Neural cell (in vitro differentiated cells): ENCODE data around the gene ZDHHC9. TPM values are rescaled to one million over a fixed set of nuclear protein-coding genes. Genes with fewer than 3 reads are reported as not detected.

ENCODE experiments used
- H2AFZ ChIP-seq: fragments of 200-600, 300-800 bp; sonication (generic), shearing (Covaris generic); 2 replicates; pipeline ENCODE4 v1.6.0; 2014; ENCODE audit warnings: low read depth, mild to moderate bottlenecking, antibody characterized with exemption, low read length, moderate library complexity
- H3F3A ChIP-seq: fragments of 200-600 bp; shearing (Covaris generic); 2 replicates; pipeline ENCODE4 v1.6.1; 2016; ENCODE audit warnings: mild to moderate bottlenecking, moderate library complexity, mixed read lengths, antibody characterized with exemption, low read length; ENCODE audit not compliant: insufficient read depth, poor library complexity, severe bottlenecking
- H3K27ac ChIP-seq: fragments of 200-600, 300-800 bp; sonication (generic), shearing (Covaris generic); 2 replicates; pipeline ENCODE4 v1.5.1; 2014; ENCODE audit warnings: mild to moderate bottlenecking, low read length, moderate library complexity
- H3K27me3 ChIP-seq: fragments of 300-800, 200-600 bp; sonication (generic), shearing (Covaris generic); 2 replicates; pipeline ENCODE4 v1.6.0; 2014; ENCODE audit warnings: mild to moderate bottlenecking, low read depth, low read length, moderate library complexity; ENCODE audit not compliant: insufficient read depth
- H3K36me3 ChIP-seq: fragments of 300-800, 200-600 bp; sonication (generic), shearing (Covaris generic); 2 replicates; pipeline ENCODE4 v1.5.1; 2014; ENCODE audit warnings: mild to moderate bottlenecking, antibody characterized with exemption, low read length, moderate library complexity; ENCODE audit not compliant: insufficient read depth
- H3K4me2 ChIP-seq: fragments of 300-800, 200-600 bp; sonication (generic), shearing (Covaris generic); 2 replicates; pipeline ENCODE4 v1.6.0; 2014; ENCODE audit warnings: mild to moderate bottlenecking, low read length
- H3K4me3 ChIP-seq: fragments of 300-800, 200-600 bp; sonication (generic), shearing (Covaris generic); 2 replicates; pipeline ENCODE4 v1.5.1; 2014; ENCODE audit warnings: mild to moderate bottlenecking, low read length, moderate library complexity
- H3K79me2 ChIP-seq: fragments of 200-600 bp; shearing (Covaris generic); replicated peaks from 2 replicates; pipeline ENCODE4 v1.6.0; 2014; ENCODE audit warnings: mild to moderate bottlenecking, low read length, moderate library complexity; ENCODE audit not compliant: insufficient read depth
- H3K9ac ChIP-seq: fragments of 300-800, 200-600 bp; sonication (generic), shearing (Covaris generic); 2 replicates; pipeline ENCODE4 v1.6.1; 2016; ENCODE audit warnings: mild to moderate bottlenecking, low read length, mixed read lengths
- H3K9me2 ChIP-seq: fragments of 200-600 bp; shearing (Covaris generic); 2 replicates; pipeline ENCODE4 v1.6.1; 2016; ENCODE audit warnings: mild to moderate bottlenecking, low read length, mixed read lengths; ENCODE audit not compliant: insufficient read depth
- H3K9me3 ChIP-seq: fragments of 200-600, 300-800 bp; sonication (generic), shearing (Covaris generic); 2 replicates; pipeline ENCODE4 v1.6.1; 2016; ENCODE audit warnings: mild to moderate bottlenecking, mixed run types, low read length, moderate library complexity, mixed read lengths
- H4K20me1 ChIP-seq: fragments of 200-600 bp; shearing (Covaris generic); 2 replicates; pipeline ENCODE4 v1.6.1; 2016; ENCODE audit warnings: mild to moderate bottlenecking, mixed run types; ENCODE audit not compliant: insufficient read depth
- EP300 ChIP-seq: fragments of 450-650 bp; conservative IDR thresholded peaks from 2 replicates; pipeline ENCODE4 v1.6.1; 2014; ENCODE audit warnings: antibody characterized with exemption, mild to moderate bottlenecking, moderate library complexity; ENCODE audit not compliant: poor library complexity, severe bottlenecking
- EZH2 ChIP-seq: fragments of 200-600, 300-800 bp; shearing (Covaris generic), sonication (generic); IDR thresholded peaks from 2 replicates; pipeline ENCODE4 v1.6.1; 2014; ENCODE audit warnings: antibody characterized with exemption, low read length, borderline replicate concordance, mild to moderate bottlenecking; ENCODE audit not compliant: insufficient read depth, poor library complexity, severe bottlenecking
- MXI1 ChIP-seq: fragments of 450-650 bp; conservative IDR thresholded peaks from 2 replicates; pipeline ENCODE4 v1.6.1; 2014; ENCODE audit warnings: antibody characterized with exemption, mild to moderate bottlenecking; ENCODE audit not compliant: poor library complexity, severe bottlenecking
- POLR2AphosphoS5 ChIP-seq: IDR thresholded peaks from 2 replicates; pipeline ENCODE4 v1.6.1; 2012
- RAD21 ChIP-seq: fragments of 450-650 bp; conservative IDR thresholded peaks from 2 replicates; pipeline ENCODE4 v1.6.1; 2014; ENCODE audit warnings: antibody characterized with exemption, mild to moderate bottlenecking, moderate library complexity
- SMC3 ChIP-seq: fragments of 450-650 bp; conservative IDR thresholded peaks from 2 replicates; pipeline ENCODE4 v1.6.1; 2014; ENCODE audit warnings: antibody characterized with exemption, mild to moderate bottlenecking, moderate library complexity; ENCODE audit not compliant: poor library complexity
- TAF1 ChIP-seq: IDR thresholded peaks from 2 replicates; pipeline ENCODE4 v1.6.1; 2012; ENCODE audit warnings: low read depth
- polyA plus RNA-seq: library from polyadenylated mRNA; depleted of rRNA; stranded (reverse); fragments of >200 nt; gene quantifications from 2 replicates; pipeline ENCODE4 v1.2.3, GENCODE V29; 2014
- TF ChIP-seq, protein P1 (sequence below): fragments of 450-650 bp; IDR thresholded peaks from 2 replicates; pipeline ENCODE4 v1.5.1; 2014; ENCODE audit warnings: antibody characterized with exemption, mild to moderate bottlenecking, moderate library complexity; ENCODE audit not compliant: poor library complexity, severe bottlenecking
- TF ChIP-seq, protein P2 (sequence below): IDR thresholded peaks from 2 replicates; pipeline ENCODE4 v1.6.1; 2012; ENCODE audit warnings: borderline replicate concordance

ZDHHC9 gene
- polyA plus RNA-seq, 1 donor from 2014 or later = 24.9 TPM

DNA sequence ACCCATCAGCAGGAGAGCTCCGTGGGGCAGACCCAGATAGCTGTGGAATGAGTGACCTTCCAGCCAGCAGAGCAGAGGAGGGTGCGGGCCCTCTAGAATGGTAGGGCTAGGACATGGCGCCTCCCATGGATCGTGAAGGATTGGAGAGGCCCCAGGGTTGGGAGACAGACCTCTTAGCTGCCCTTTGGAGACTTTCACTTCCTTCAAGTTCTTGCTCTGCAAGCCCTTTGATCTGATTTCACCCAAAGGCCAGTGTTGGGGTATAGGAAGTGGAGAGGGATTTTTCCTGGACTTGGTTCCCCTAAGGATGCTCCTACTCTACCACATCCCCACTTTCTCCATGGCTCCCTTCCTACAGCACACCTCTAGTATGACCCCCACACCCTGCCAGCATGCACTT lies 61.0 kb downstream of the ZDHHC9 start:
- Histone ChIP-seq H3K4me3 (no peak overlapping the region), H3K36me3 (no peaks in the 10 kb centered on the region), H3K4me2 (no peak overlapping the region), H4K20me1 (no peaks in the 10 kb centered on the region), H3K27ac (no peak overlapping the region), H3K9me3 (no peaks in the 10 kb centered on the region), H3K9me2 (no peaks in the 10 kb centered on the region), H3K79me2 (no peaks in the 10 kb centered on the region), H2AFZ (no peak overlapping the region), H3F3A (no peaks in the 10 kb centered on the region), H3K27me3 (no peaks in the 10 kb centered on the region), H3K9ac (no peak overlapping the region)
- TF ChIP-seq EZH2 (no peak), RAD21 (no peak), TAF1 (no peak), SMC3 (no peak), EP300 (no peak), POLR2AphosphoS5 (no peak), MXI1 (no peak)
- TF ChIP-seq, protein P1, sequence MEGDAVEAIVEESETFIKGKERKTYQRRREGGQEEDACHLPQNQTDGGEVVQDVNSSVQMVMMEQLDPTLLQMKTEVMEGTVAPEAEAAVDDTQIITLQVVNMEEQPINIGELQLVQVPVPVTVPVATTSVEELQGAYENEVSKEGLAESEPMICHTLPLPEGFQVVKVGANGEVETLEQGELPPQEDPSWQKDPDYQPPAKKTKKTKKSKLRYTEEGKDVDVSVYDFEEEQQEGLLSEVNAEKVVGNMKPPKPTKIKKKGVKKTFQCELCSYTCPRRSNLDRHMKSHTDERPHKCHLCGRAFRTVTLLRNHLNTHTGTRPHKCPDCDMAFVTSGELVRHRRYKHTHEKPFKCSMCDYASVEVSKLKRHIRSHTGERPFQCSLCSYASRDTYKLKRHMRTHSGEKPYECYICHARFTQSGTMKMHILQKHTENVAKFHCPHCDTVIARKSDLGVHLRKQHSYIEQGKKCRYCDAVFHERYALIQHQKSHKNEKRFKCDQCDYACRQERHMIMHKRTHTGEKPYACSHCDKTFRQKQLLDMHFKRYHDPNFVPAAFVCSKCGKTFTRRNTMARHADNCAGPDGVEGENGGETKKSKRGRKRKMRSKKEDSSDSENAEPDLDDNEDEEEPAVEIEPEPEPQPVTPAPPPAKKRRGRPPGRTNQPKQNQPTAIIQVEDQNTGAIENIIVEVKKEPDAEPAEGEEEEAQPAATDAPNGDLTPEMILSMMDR = no peak
- TF ChIP-seq, protein P2, sequence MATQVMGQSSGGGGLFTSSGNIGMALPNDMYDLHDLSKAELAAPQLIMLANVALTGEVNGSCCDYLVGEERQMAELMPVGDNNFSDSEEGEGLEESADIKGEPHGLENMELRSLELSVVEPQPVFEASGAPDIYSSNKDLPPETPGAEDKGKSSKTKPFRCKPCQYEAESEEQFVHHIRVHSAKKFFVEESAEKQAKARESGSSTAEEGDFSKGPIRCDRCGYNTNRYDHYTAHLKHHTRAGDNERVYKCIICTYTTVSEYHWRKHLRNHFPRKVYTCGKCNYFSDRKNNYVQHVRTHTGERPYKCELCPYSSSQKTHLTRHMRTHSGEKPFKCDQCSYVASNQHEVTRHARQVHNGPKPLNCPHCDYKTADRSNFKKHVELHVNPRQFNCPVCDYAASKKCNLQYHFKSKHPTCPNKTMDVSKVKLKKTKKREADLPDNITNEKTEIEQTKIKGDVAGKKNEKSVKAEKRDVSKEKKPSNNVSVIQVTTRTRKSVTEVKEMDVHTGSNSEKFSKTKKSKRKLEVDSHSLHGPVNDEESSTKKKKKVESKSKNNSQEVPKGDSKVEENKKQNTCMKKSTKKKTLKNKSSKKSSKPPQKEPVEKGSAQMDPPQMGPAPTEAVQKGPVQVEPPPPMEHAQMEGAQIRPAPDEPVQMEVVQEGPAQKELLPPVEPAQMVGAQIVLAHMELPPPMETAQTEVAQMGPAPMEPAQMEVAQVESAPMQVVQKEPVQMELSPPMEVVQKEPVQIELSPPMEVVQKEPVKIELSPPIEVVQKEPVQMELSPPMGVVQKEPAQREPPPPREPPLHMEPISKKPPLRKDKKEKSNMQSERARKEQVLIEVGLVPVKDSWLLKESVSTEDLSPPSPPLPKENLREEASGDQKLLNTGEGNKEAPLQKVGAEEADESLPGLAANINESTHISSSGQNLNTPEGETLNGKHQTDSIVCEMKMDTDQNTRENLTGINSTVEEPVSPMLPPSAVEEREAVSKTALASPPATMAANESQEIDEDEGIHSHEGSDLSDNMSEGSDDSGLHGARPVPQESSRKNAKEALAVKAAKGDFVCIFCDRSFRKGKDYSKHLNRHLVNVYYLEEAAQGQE = no peak

DNA sequence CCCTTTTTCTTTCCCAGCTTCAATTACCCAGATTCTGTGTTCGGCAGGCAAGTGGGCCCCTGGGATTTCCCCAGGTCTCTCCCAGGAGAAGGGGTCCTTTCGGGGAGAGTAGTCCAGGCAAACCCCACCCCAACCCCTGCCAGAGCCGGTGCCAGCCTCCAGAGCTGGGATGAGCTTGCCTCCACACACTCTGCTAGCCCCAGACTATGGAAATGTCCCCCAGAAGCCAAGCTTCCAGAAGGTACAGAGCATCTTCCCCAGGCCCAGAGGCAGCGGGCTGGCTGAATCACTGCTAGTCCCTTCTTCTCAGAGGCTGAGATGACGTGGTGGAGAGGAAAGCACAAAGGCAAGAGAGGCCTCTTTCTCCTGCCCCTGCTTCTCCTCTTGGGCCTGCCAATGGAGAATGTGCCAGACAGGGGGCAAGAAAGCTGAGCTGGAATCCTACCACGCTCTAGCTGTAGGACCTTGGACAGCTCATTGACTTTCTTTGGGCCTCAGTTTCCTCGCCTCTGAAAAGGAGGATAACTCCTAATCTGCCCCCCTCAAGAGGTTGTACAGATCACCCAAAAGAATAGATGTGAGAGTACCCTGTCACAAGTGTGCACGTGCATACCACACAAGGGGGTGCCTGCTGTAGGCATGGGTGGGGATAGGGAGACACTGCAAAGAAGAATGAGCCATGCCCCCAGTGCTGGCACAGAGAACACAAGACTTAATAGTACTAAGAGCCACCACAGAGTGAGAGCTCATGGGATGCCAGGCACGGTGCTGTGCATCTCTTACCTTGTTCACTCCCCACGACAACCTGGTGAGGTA lies 61.8 kb downstream of the ZDHHC9 start:
- no peaks in the 10 kb centered on the region for H3K9me3 ChIP-seq
- H3K36me3 ChIP-seq = no peaks in the 10 kb centered on the region
- H3F3A ChIP-seq = no peaks in the 10 kb centered on the region
- no peak overlapping the region for H2AFZ ChIP-seq
- no peak overlapping the region for H3K9ac ChIP-seq
- no peaks in the 10 kb centered on the region for H3K27me3 ChIP-seq
- H4K20me1 ChIP-seq = no peaks in the 10 kb centered on the region
- H3K4me2 ChIP-seq = no peak overlapping the region
- no peak overlapping the region for H3K27ac ChIP-seq
- H3K4me3 ChIP-seq = no peak overlapping the region
- TF ChIP-seq, protein P1 = no peak
- TF ChIP-seq POLR2AphosphoS5 (no peak), EZH2 (no peak), RAD21 (no peak), MXI1 (no peak), SMC3 (no peak), EP300 (no peak), TAF1 (no peak)
- TF ChIP-seq, protein P2 = no peak
- H3K9me2 ChIP-seq = no peaks in the 10 kb centered on the region
- no peaks in the 10 kb centered on the region for H3K79me2 ChIP-seq
